SK-N-SH treated with all-trans-retinoic acid at 6 μM for 48 hours (cell line): ENCODE measurements around the gene DNAJB5.

Source experiments
- ARNTL ChIP-seq: fragments of 450-650 bp; formaldehyde crosslinking; IDR thresholded peaks from 2 replicates; pipeline ENCODE4 v1.5.0; 2020; ENCODE audit warnings: low read depth, mild to moderate bottlenecking, moderate library complexity, borderline replicate concordance
- ESRRG ChIP-seq: fragments of 250-450 bp; sonication (Bioruptor Pico); IDR thresholded peaks from 2 replicates; pipeline ENCODE4 v1.6.1; 2021; ENCODE audit warnings: mild to moderate bottlenecking
- OSR1 ChIP-seq: fragments of 250-450 bp; sonication (Bioruptor Pico); IDR thresholded peaks from 2 replicates; pipeline ENCODE4 v1.8.0; 2022; ENCODE audit warnings: moderate library complexity, mild to moderate bottlenecking, inconsistent platforms
- PPARA ChIP-seq: fragments of 250-450 bp; sonication (Bioruptor Pico); IDR thresholded peaks from 2 replicates; pipeline ENCODE4 v1.5.0; 2020; ENCODE audit warnings: mild to moderate bottlenecking, borderline replicate concordance
- RARB ChIP-seq: fragments of 250-450 bp; sonication (Bioruptor Pico); IDR thresholded peaks from 2 replicates; pipeline ENCODE4 v1.8.0; 2021; ENCODE audit warnings: mild to moderate bottlenecking, moderate library complexity
- SNAI2 ChIP-seq: fragments of 250-450 bp; sonication (Bioruptor Pico); IDR thresholded peaks from 2 replicates; pipeline ENCODE4 v1.5.0; 2020; ENCODE audit warnings: mild to moderate bottlenecking, moderate library complexity
- ZFP3 ChIP-seq: fragments of 250-450 bp; sonication (Bioruptor Pico); IDR thresholded peaks from 2 replicates; pipeline ENCODE4 v1.5.0; 2020; ENCODE audit warnings: mild to moderate bottlenecking, moderate library complexity
- ZFP30 ChIP-seq: fragments of 450-650 bp; formaldehyde crosslinking; IDR thresholded peaks from 2 replicates; pipeline ENCODE4 v1.5.0; 2022; ENCODE audit warnings: mild to moderate bottlenecking, moderate library complexity
- ZNF70 ChIP-seq: fragments of 450-650 bp; formaldehyde crosslinking; IDR thresholded peaks from 2 replicates; pipeline ENCODE4 v1.5.0; 2020; ENCODE audit warnings: mild to moderate bottlenecking, moderate library complexity
- TF ChIP-seq, protein P1 (sequence below): fragments of 250-450 bp; sonication (Bioruptor Pico); IDR thresholded peaks from 2 replicates; pipeline ENCODE4 v1.5.0; 2020; ENCODE audit warnings: mild to moderate bottlenecking, moderate library complexity
- TF ChIP-seq, protein P2 (sequence below): fragments of 250-450 bp; sonication (Bioruptor Pico); IDR thresholded peaks from 2 replicates; pipeline ENCODE4 v1.5.1; 2020; ENCODE audit warnings: low read depth, mild to moderate bottlenecking, moderate library complexity
- TF ChIP-seq, protein P3 (sequence below): fragments of 250-450 bp; sonication (Bioruptor Pico); IDR thresholded peaks from 2 replicates; pipeline ENCODE4 v1.8.0; 2020; ENCODE audit warnings: mild to moderate bottlenecking, moderate library complexity, borderline replicate concordance

DNA sequence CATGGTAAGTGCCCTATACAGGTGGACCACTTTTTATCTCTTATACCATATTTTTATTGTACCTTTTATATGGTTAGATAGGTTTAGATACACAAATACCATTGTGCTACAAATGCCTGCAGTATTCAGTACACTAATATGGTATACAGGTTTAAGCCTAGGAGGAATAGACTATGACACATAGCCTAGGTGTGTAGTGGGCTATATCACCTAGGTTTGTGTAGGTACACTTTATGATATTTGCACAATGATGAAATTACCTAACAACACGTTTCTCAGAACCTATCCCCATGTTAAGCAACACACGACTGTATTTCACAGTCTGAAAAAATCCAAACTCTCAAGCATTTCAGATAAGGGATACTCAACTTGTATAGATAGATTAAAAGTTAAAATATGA, 41.1 kb upstream of the DNAJB5 start:
- no peak for TF ChIP-seq ARNTL (CRISPR knock-in tag)
- TF ChIP-seq ZNF70: no peak
- TF ChIP-seq, protein P1, sequence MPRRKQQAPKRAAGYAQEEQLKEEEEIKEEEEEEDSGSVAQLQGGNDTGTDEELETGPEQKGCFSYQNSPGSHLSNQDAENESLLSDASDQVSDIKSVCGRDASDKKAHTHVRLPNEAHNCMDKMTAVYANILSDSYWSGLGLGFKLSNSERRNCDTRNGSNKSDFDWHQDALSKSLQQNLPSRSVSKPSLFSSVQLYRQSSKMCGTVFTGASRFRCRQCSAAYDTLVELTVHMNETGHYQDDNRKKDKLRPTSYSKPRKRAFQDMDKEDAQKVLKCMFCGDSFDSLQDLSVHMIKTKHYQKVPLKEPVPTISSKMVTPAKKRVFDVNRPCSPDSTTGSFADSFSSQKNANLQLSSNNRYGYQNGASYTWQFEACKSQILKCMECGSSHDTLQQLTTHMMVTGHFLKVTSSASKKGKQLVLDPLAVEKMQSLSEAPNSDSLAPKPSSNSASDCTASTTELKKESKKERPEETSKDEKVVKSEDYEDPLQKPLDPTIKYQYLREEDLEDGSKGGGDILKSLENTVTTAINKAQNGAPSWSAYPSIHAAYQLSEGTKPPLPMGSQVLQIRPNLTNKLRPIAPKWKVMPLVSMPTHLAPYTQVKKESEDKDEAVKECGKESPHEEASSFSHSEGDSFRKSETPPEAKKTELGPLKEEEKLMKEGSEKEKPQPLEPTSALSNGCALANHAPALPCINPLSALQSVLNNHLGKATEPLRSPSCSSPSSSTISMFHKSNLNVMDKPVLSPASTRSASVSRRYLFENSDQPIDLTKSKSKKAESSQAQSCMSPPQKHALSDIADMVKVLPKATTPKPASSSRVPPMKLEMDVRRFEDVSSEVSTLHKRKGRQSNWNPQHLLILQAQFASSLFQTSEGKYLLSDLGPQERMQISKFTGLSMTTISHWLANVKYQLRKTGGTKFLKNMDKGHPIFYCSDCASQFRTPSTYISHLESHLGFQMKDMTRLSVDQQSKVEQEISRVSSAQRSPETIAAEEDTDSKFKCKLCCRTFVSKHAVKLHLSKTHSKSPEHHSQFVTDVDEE (CRISPR knock-in tag): no peak
- TF ChIP-seq ZFP30: no peak
- TF ChIP-seq RARB (CRISPR knock-in tag): no peak
- TF ChIP-seq ZFP3 (CRISPR knock-in tag): no peak
- TF ChIP-seq, protein P2, sequence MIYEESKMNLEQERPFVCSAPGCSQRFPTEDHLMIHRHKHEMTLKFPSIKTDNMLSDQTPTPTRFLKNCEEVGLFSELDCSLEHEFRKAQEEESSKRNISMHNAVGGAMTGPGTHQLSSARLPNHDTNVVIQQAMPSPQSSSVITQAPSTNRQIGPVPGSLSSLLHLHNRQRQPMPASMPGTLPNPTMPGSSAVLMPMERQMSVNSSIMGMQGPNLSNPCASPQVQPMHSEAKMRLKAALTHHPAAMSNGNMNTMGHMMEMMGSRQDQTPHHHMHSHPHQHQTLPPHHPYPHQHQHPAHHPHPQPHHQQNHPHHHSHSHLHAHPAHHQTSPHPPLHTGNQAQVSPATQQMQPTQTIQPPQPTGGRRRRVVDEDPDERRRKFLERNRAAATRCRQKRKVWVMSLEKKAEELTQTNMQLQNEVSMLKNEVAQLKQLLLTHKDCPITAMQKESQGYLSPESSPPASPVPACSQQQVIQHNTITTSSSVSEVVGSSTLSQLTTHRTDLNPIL: no peak
- TF ChIP-seq, protein P3, sequence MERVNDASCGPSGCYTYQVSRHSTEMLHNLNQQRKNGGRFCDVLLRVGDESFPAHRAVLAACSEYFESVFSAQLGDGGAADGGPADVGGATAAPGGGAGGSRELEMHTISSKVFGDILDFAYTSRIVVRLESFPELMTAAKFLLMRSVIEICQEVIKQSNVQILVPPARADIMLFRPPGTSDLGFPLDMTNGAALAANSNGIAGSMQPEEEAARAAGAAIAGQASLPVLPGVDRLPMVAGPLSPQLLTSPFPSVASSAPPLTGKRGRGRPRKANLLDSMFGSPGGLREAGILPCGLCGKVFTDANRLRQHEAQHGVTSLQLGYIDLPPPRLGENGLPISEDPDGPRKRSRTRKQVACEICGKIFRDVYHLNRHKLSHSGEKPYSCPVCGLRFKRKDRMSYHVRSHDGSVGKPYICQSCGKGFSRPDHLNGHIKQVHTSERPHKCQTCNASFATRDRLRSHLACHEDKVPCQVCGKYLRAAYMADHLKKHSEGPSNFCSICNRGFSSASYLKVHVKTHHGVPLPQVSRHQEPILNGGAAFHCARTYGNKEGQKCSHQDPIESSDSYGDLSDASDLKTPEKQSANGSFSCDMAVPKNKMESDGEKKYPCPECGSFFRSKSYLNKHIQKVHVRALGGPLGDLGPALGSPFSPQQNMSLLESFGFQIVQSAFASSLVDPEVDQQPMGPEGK: no peak
- no peak for TF ChIP-seq PPARA (CRISPR knock-in tag)
- no peak for TF ChIP-seq OSR1 (CRISPR knock-in tag)
- no peak for TF ChIP-seq ESRRG (CRISPR knock-in tag)
- no peak for TF ChIP-seq SNAI2 (CRISPR knock-in tag)
